OCI-LY7 (cell line): ENCODE results near the gene PCDHA10.

Experiments used
- EZH2phosphoT487 ChIP-seq: fragments of 200-600 bp; sonication (generic); IDR thresholded peaks from 2 replicates; pipeline ENCODE4 v1.6.1; 2018; ENCODE audit warnings: low read depth, borderline replicate concordance, mild to moderate bottlenecking, mixed run types, antibody characterized with exemption, low read length, moderate library complexity, mixed read lengths
- TF ChIP-seq, protein P1 (sequence below): fragments of 200-600 bp; sonication (generic); conservative IDR thresholded peaks from 2 replicates; pipeline ENCODE4 v1.5.1; 2014; ENCODE audit warnings: mild to moderate bottlenecking, antibody characterized with exemption, low read length, moderate library complexity, mixed read lengths

DNA sequence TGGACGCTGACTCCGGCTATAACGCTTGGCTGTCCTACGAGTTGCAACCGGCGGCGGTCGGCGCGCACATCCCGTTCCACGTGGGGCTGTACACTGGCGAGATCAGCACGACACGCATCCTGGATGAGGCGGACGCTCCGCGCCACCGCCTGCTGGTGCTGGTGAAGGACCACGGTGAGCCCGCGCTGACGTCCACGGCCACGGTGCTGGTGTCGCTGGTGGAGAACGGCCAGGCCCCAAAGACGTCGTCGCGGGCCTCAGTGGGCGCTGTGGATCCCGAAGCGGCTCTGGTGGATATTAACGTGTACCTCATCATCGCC is 21.5 kb downstream of the PCDHA10 start:
- TF ChIP-seq, protein P1, sequence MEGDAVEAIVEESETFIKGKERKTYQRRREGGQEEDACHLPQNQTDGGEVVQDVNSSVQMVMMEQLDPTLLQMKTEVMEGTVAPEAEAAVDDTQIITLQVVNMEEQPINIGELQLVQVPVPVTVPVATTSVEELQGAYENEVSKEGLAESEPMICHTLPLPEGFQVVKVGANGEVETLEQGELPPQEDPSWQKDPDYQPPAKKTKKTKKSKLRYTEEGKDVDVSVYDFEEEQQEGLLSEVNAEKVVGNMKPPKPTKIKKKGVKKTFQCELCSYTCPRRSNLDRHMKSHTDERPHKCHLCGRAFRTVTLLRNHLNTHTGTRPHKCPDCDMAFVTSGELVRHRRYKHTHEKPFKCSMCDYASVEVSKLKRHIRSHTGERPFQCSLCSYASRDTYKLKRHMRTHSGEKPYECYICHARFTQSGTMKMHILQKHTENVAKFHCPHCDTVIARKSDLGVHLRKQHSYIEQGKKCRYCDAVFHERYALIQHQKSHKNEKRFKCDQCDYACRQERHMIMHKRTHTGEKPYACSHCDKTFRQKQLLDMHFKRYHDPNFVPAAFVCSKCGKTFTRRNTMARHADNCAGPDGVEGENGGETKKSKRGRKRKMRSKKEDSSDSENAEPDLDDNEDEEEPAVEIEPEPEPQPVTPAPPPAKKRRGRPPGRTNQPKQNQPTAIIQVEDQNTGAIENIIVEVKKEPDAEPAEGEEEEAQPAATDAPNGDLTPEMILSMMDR = no peak
- TF ChIP-seq EZH2phosphoT487 = no peak
